NCI-H2107 treated with DMSO at 0.1 percent for 48 hours (cell line): Measurements from ENCODE around the gene MAN1C1.
A peak's percentile ranks its signal among the peaks of the same experiment; 100 is the strongest.

Experiments
- DNase-seq: peaks from one replicate; lab custom pipeline; 2025; ENCODE audit not compliant: unreplicated experiment; lab: John Stamatoyannopoulos, UW

Gene MAN1C1

DNA sequence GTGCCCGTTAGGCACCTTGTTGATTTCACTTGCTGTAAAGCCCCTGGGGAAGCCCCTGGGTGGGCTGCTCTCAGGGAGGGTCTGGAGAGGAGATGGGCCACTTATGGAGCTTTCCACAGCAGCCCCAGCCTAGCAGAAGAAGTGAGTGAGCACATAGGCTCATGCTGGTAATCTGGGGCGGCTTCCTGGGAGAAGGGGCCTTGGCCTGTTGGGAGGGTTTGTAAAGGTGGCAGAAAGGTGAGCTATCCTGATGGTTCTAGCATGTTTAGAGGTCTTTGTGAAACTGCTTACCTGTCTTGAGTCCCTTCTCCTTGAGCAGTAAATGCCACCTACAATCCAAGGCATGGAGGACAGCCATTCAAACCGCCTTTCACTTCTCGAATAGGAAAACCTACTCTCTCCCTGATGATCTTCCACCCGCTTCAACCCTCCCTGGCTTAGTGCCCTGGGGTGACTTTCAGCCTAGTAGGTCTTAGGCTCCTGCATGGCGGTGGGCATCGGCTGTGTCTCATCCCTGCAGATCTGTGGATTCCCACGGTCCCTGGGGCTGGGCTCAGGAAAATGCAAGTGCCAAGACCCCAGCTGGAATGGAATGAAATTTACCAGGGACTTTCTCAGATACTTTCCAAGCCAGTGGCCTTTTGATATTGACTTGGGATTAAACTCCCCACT is 95.8 kb downstream of the MAN1C1 start:
- DNase-seq = no peak

DNA sequence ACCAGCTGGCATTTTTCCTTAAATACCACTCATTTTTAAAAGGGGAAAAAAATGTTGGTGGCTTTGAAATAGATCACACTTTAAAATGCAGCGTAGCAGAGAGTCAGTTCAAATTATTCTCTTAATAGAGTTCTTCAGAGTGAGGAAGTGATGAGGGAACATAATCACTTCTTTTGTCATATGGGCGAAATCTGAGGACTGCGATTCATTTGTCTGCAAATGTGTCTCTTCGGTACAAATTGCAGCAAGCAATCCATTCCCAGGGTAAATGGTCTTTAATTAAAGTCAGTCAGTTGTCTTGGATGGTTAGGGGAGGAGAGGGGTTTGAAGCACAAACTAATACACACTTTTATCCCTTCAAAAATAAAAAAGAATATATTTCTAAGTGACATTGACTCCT is 97.4 kb downstream of the MAN1C1 start:
- DNase-seq = no peak

DNA sequence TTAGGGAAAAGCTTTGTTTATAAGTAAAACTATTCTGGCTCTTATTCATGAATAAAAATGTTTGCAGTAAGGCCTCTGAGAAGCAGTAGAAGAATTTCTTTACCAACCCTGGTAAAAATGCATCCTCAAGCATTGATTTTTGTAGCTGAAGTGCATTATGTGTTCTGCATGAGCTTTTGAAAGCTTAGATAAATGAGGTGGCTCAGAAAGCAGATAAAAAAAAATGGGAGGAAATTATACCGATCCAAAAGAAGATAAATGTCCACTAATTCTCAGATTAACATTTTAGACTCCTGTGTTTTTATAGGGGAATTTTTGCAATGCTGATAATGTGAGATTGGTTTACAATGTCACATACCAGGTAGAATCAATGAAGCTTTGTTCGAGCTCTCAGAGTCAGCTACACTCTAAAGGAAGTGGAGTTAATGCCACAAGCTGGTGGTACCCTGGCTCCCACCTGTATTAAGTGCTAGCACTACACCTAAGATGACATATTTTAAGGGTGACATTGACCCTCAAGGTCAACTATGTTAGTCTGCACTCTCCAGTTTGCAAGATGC is 97.9 kb downstream of the MAN1C1 start:
- DNase-seq = no peak

GRCh38 chr1:25715888-25716287 is 99.3 kb downstream of the MAN1C1 start:
- no peak for DNase-seq

DNA sequence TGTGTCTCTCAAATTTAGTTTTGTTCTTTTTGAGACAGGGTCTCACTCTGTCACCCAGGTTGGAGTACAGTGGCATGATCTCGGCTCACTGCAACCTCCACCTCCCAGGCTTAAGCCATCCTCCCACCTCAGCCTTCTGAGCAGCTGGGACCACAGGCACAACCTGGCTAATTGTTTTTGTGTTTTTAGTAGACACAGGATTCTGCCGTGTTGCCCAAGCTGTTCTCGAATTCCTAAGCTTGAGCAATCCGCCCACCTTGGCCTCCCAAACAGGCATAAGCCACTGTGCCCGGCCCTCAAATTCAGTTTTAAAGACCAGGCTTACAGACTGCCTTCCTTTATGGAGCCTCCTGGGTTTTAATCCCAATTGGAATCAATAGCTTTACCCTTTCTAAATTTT is 99.7 kb downstream of the MAN1C1 start:
- DNase-seq = no peak

GRCh38 chr1:25718732-25719131 is 102.1 kb downstream of the MAN1C1 start:
- no peak for DNase-seq

DNA sequence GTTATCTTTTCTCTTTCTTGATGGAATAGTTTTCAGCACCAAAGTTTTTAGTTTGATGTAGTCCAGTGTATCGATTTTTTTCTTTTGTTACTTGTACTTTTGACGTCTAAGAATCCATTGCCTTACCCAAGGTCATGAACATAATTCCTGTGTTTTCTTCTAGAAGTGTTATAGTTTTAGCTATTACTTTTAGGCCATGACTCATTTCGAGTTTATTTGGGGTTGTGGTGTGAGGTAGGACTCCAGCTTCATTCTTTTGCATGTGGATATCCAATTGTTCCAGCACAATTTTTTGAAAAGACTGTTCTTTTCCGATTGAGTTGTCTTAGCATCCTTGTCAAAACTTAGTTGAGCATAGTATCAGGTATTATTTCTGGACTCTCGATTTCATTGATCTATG is 104.0 kb downstream of the MAN1C1 start:
- no peak for DNase-seq

DNA sequence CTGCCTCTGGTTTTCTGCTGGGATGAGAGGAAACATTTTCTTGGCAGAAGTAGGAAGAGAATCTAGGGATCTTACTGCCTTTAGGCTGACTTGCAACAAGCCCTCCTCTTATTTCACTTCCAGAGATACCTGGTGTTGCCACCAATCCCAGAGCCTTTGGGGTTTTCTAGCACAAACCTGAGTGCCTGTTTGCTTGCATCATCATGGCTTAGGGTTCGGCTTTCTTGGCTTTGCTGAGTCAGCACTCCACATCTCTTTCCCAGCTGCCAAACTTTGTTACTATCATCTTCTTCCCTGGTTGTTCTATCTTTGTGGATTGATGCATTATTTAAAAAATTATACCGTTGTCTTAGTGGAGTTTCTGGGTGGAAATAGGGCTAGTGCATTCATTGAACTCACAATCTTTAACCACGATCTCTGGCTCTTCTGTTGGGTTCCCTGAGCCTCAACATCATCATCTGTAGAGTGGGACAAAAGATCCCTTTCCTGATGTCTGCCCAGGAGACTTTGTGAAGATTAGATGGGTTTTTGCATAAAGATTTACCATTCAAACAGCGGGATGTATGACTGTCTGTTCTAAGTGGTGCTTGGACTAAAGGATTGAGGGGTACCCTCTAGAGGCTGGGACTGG is 106.8 kb downstream of the MAN1C1 start:
- no peak for DNase-seq

- DNase-seq = no peak
Measured at GRCh38 chr1:25724201-25724600, 107.6 kb downstream of the MAN1C1 start.

DNA sequence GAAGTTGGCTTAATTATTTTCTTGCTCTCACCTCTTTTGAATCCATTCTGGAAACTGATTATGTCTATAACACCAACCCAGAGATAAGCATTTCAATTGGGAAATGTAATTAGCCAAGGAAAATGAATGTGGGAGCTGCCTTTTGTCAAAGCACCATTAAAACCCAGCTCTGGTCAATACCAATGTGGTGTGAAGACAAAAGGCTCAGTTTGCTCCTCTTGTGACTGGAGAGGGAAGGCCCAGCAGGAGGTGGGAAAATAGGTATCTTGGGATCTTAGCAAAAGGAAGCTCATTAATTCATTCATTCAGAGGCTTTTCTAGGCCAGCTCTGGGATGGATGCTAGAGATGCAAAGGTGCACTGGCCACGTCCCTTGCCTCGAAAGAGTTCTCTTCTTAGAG is 108.4 kb downstream of the MAN1C1 start:
- DNase-seq = peak; percentile 85

GRCh38 chr1:25725482-25725881 is 108.9 kb downstream of the MAN1C1 start:
- no peak for DNase-seq

DNA sequence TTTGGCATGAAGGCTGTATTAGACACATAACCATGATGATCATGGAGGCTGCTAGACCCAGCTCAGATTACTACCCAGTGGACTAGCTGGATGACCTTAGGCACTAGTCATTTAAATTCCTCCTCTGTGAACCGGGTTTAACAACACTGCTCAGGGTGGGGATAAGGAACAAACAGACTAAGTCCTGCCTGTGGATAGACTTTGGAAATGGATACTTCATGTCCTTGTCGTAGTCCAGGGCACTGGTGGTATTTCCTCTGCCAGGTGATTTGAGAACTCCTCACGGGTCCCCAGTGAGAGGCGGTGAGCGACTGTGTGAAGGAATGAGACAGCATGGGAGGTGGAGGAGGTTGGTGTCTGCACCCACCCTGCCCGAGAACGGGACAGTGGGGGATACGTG is 110.5 kb downstream of the MAN1C1 start:
- DNase-seq = no peak

DNA sequence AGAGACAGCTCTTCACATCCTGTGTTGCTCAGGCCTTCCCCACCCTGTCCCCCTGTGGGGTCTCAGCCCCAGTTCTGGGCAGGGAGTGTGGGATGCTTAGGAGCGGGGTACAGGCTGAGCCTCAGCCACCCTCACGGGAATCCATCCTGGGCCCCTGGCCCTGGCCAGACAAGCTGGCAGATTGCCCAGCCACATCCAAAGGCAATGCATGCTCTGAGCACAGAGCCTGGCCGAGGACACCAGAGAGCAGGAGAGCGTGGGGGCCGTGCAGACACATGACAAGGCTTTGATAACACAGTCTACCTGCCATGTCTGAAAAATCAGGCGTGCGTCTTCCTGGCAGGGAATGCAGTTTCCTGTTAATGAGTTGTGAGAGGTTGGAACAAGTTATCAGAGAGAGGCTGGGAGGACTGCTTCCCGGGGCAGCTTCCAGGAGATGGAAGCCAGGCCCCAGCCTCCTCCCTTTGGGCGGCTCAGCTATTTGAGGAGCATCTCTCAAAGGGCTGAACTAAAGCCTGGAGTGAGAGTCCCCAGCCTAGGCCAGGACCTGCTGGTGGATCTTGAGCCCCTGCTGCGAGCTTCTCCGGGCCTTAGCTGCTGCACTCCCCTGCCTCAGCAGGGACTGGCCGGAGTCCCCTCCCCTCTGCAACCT is 111.2 kb downstream of the MAN1C1 start:
- DNase-seq = no peak

GRCh38 chr1:25728301-25728935 is 111.8 kb downstream of the MAN1C1 start:
- DNase-seq = no peak

GRCh38 chr1:25729045-25729444 is 112.5 kb downstream of the MAN1C1 start:
- no peak for DNase-seq

DNA sequence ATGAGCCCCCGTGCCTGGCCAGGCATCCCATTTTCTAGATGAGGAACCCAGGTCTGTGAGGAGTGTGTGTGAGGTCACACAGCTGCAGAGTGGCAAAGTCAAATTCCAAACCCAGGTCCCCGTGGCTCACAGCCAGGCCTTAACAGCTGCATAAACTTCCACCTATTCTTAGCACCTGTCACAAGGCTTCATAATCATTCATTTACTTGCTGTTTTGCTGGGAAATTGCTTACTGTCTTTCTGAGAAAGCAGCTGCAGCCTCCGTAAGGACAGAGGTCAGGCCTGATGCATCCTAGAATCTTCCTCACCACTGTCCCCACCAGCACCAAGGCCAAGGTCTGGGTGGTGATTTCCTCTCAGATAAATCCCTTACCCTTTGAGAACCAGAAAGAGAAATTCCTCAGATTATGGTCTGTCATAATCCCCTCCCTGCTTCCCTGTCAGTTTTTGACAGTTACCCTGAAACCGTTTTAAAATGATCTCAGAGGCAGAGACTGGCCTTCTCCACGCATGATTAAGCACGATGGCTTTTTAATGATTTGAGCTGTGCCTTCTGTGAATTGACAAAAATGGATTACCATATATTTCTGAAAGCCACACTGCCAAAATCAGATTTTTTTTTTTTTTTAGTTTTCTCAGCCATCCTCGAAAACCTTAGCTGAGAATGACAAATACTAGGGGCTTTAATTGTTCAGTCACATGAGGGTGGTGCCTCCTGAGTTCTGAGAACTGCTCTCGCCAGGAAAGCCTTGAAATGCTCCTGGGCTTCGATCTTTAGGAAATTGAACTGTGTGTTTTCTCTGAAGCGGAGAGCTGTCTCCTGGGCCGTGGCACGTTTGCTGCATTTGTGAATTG is 113.4 kb downstream of the MAN1C1 start:
- DNase-seq = peak; percentile 42

- no peak for DNase-seq
Measured at GRCh38 chr1:25731148-25731547, 114.6 kb downstream of the MAN1C1 start.

DNA sequence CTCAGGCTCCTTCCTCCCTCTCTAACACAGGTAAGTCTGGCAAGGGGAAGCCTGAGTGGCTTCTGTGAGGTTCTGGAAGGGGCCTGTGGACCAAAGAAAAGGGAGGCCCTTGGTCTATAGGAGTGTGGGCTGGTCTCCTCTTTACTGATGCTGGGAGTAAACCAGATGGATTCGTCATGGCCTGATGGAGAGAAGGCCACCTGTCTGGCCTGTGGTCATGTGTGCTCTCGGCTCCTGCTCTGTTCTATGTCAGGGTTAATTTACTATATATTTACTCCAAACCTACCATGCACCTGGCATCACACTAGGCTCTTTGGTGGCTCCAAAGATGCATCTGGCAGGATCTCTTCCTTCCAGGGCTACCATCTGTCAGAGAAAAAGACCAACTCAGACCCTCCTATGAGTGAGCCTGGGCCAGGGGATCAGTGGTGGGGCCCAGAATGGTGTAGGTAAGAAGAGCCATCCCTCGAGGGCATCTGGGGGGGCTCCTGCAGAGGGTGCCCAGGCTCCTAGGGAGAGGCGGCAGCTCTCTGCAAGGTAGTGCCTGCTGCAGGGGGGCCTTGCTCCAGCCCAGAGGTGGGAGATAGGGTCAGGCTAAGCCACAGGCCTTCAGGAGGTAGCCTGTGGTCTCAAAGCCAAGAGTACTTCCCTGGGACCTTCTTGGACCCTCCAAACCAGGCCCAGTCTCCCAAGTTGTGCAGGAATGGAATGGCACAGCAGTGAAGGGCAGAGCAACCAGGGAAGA is 115.2 kb downstream of the MAN1C1 start:
- DNase-seq = no peak

DNA sequence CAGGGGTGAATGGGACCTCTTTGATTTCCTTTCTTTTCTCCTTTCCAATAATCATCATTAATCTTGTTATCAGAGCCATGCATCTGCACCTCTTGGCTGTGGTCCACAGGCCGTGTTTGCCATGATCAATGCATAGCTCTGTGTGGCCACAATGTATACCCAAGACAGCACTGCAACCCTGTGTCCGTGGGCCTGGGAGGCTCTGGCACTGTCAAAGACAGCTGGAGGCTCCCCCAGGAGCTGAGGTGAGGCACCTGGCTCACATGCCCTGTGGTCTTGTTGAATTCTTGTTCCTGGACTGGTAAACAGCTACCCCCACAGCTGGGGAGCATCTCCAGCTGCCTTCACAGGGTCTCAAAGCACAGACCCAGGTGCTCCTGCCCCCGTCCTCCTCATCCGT is 116.2 kb downstream of the MAN1C1 start:
- no peak for DNase-seq

DNA sequence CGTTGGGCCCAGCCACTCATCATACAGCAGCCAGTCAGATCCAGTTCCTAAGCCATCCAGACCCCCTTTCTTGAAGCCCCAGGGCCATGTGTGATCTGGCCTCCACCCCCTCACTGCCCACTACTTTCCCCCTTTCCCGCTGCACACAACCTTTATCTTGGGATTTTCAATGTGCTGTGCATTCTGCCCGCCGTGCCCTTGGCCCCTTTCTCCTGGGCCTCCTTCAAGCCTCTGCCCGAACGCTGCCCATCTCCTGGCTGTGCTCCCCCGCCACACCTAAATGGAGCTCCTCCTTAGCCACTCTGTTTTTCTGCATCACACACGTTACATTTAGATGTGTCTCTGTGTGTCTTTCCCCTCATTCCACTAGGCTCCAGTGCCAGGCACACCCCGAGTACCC is 116.7 kb downstream of the MAN1C1 start:
- no peak for DNase-seq
